GM19463 (cell line): ENCODE data around the gene DPF3.

Experiments used
- ATAC-seq: cut with Tn5 transposase; IDR thresholded peaks from one replicate; pipeline ENCODE4 v1.9.1; 2021; ENCODE audit warnings: mild to moderate bottlenecking, moderate library complexity; ENCODE audit not compliant: unreplicated experiment

DPF3 gene

GRCh38 chr14:72607386-72608130 lies 286.3 kb downstream of the DPF3 start:
- ATAC-seq: no peak

- ATAC-seq: no peak
Observed at GRCh38 chr14:72606879-72607278, 287.0 kb downstream of the DPF3 start.

GRCh38 chr14:72605921-72606220 lies 288.0 kb downstream of the DPF3 start:
- ATAC-seq: no peak

- no peak for ATAC-seq
Observed at GRCh38 chr14:72605096-72605920, 288.6 kb downstream of the DPF3 start.

- no peak for ATAC-seq
Observed at GRCh38 chr14:72604133-72604532, 289.8 kb downstream of the DPF3 start.

DNA sequence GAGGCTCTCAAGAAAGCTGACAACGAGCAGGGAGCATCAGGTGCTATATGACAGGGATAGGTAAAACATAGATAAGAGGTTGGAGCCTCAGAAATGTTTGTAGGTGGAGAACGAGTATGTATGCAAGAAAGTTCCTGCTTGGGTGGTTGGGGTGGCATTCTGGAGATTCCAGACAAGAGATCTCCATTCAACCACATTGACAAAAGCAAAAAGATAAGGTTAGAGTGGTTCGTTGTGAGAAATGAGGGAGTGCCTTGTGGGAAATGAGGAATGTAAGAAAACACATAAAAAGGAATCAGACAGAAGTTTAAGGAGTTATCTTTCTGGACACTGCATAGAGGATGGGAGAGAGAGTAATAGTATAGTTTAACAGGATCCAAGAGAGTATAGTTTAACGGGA lies 290.3 kb downstream of the DPF3 start:
- ATAC-seq: no peak

GRCh38 chr14:72600551-72601330 lies 293.2 kb downstream of the DPF3 start:
- ATAC-seq: no peak

- ATAC-seq: no peak
Observed at GRCh38 chr14:72599579-72600470, 294.1 kb downstream of the DPF3 start.

- ATAC-seq: no peak
Observed at GRCh38 chr14:72598306-72598705, 295.6 kb downstream of the DPF3 start.

DNA sequence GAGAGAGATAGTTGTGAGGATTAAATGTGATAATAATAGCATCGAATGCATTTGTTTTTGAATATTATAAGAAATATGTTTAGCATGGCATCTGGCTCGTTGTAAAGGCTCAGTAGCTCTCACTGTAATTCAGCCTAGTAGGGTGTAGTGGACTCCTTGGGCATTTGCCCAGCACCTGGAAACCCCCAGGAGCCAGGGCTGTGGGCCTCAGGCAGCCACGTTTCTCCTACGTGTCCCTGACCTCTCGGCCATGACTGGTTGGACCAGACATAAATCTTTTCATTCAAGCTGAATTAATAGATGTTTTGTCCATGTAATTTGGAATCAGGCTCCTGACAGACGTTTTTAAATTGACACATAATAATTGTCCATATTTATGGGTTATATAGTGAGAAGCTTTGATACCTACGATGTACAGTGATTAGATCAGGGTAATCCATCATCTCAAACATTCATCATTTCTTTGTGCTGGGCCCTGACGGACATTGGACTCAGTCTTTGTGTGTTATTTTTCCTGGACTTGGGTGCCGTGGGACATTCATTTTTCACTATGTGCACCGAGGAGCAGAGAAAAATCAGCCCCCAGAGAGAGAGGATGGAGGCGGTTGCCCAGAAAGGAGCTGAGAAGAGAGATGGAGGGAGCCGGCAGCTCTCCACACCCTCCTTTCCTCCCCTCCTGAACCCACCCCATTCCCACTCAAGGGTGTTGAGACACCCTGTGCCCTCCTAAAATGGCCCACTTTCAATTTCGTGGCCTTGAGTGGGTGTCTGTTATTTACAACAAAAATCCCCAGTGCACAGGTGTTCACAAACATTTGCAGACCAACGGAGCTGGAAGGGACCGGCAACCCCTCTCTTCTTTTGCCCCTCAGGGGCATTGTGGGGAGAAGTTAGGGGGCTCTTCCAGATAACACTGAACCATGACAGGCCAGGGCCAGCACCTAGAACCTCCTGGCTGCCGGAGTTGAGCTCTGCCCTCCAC lies 296.4 kb downstream of the DPF3 start:
- no peak for ATAC-seq

- no peak for ATAC-seq
Observed at GRCh38 chr14:72595152-72595862, 298.6 kb downstream of the DPF3 start.

GRCh38 chr14:72594099-72594901 lies 299.6 kb downstream of the DPF3 start:
- ATAC-seq: peak; percentile 84

DNA sequence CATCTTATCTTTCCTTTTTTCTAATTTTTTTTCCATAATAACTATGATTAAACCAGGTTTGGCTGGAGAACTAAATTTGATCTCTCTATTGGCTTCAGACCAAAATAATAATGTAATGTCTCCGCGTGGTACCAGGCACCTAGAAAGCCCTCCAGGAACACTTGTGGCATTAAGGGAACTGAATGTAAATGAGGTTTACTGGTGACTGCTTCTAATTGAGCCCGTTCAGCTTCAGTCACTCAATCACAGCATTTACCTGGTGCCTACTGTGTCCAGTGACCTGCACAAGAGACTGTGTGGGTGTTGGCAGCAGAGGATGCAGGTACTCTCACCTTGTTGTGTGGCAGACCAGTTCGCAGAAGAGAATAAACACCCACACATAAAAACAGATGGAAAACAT lies 302.5 kb downstream of the DPF3 start:
- no peak for ATAC-seq

DNA sequence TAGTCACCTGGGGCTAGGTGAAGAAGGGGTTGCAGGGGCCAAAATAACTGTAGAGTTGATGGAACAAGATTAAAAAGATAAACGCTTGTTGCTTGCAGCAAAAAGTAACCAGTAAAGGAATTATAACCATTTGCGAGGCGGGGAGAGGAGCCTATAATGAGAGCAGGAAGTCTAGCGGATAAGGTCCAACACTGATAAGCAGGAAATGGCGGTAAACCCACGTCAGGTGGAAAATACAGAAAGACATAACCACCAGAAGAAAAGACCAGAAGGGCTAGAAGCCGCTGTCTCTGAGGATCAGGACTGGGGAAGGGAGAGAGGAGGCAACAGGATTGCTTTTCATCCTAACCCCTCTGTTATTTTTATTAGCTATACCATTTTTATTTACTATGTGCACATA lies 303.3 kb downstream of the DPF3 start:
- no peak for ATAC-seq

- no peak for ATAC-seq
Observed at GRCh38 chr14:72589652-72590051, 304.2 kb downstream of the DPF3 start.

GRCh38 chr14:72588521-72588920 lies 305.4 kb downstream of the DPF3 start:
- no peak for ATAC-seq

GRCh38 chr14:72583316-72584272 lies 310.3 kb downstream of the DPF3 start:
- ATAC-seq: no peak
